HG03139 (cell line): ENCODE results near the gene ZSCAN25.
"Not testable (repeated sequence)": the region's sequence is repeated elsewhere in the genome, so short reads cannot be mapped to it uniquely, and the experiment has no call there.

ENCODE experiments used
- ATAC-seq: cut with Tn5 transposase; IDR thresholded peaks from one replicate; pipeline ENCODE4 v1.9.1; 2021; ENCODE audit not compliant: unreplicated experiment

ZSCAN25 gene

DNA sequence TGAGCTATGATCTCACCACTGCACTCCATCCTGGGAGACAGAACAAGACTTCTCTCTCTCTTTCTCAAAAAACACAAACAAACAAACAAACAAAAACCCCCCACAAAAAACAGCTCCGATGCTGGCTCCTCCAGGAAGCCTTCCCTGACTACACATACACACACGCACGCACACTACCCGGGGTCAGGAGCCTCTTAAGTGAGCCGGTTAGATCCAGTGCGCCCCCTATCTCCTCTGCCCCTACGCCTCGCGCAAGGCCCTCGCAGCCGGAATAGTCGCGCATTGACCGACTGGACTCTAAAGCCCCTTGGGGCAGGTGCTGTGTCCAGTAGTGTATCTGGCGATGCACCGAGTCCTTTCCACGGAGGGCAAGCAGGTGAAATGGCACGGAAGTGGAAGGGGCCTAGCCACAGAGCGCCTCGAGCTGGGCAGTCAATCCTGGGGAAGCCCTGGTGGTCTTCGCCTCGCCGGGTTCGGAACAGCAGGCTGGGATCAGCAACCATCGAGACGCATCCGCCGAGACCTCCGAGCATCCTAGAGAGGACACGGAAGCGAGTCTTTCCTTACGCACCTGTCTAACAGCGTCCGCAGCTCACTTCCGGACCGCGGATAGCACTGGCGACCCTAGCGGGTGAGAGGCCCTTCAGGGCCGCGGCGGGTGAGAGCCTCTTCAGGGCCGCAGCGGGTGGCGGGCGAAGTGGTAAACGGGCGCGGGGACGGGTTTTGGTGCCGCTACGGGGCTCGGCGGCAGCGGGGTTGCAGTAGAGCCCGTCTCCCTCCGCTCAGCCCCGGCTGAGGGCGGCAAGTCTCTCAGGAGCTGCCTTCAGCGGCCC is at the start of gene ZSCAN25:
Gene ZSCAN25 (plus strand): TSS at position 588 of the 833 bp plus-strand sequence. CDS start 2,661 bp downstream, outside the sequence.
- ATAC-seq = peak; percentile 96

DNA sequence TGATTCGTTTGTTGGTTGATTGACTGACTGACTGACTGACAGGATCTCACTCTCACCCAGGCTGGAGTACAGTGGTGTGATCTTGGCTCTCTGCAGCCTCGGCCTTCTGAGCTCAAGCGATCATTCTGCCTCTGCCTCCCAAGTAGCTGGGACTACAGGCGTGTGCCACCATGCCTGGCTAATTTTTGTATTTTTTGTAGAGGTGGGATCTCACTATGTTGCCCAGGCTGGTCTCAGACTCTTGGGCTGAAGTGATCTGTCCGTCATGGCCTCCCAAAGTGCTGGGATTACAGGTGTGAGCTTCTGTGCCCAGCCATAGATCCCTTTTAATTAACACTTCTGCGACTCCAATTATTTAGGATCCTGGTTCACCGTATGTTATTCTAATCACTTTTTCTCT is 48.0 kb upstream of the ZSCAN25 start:
- ATAC-seq = not testable (repeated sequence)

DNA sequence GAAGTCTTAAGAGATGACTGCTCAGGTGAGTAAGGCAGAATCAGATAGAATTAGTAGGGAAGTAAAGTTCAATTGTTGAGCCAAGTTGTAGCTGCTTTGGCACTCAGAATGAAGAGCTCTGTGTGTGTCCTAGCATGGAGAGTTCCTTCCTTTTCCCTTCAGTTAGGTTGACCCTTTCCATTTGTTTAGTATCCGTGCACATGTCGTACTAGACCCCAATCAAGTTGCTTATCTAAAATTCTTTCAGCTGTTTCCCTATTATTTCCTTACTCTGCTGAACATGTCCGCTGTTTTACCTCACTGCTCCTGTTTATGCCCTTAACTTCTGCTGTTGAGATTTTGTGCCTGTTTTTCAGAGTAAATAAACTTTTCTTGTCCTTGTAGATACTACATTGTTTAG is 45.0 kb upstream of the ZSCAN25 start:
- ATAC-seq = no peak

DNA sequence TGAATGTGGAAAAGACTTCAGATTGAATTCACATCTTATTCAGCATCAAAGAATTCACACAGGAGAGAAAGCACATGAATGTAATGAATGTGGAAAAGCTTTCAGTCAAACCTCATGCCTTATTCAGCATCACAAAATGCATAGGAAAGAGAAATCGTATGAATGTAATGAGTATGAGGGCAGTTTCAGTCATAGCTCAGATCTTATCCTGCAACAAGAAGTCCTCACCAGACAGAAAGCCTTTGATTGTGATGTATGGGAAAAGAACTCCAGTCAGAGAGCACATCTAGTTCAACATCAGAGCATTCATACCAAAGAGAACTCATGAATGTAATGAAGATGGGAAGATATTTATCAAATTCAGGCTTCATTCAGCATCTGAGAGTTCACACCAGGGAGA is 43.5 kb upstream of the ZSCAN25 start:
- no peak for ATAC-seq

DNA sequence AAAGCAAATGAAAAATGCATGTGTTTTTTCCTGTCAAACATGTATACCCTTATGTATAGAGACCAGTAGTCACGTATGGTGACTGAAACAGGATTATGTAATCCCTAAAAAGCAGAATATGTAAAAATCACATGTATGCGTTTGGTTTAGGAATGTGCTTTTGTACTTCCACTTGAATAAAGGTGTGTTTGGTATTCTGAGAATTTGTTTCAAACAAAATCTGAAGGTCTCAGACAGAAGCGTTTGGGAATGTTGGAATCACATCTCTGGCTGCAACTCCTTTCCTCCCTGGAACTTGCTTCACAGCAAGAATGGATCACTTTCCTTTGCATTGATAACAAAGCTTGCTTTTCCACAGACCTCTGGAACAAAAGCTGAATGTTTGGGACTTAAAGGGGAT is 40.5 kb upstream of the ZSCAN25 start:
- no peak for ATAC-seq

DNA sequence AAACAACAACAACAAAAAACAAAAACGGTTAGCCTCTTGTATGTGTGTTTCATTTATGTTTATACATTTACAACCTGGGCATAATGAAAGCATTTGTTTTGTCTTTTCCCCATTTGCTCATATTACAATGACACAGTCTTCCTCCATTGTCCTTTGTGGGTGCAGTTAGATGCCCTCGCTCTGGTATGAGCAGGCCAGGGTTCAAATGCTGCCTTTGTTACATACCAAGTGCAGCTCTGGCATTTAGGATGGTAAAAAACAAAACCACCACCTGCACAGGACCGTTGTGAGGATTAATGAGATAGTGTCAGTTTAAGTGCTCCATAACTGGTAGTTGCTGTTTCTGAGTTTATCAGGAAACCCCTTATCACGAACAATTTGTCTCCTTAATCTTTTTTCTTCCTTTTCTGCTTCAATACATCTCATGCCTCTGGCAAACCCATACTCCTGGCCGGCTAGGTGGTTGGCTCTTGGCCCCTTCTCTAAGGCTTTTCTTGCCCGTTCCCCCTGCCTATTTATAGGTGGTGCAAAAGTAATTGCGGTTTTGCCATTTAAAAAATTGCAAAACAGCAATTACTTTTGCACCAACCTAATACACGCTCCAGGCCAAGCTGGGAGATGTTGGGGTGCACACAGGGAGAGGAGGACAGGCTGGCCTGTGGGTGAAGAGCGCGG is 37.3 kb upstream of the ZSCAN25 start:
- no peak for ATAC-seq

DNA sequence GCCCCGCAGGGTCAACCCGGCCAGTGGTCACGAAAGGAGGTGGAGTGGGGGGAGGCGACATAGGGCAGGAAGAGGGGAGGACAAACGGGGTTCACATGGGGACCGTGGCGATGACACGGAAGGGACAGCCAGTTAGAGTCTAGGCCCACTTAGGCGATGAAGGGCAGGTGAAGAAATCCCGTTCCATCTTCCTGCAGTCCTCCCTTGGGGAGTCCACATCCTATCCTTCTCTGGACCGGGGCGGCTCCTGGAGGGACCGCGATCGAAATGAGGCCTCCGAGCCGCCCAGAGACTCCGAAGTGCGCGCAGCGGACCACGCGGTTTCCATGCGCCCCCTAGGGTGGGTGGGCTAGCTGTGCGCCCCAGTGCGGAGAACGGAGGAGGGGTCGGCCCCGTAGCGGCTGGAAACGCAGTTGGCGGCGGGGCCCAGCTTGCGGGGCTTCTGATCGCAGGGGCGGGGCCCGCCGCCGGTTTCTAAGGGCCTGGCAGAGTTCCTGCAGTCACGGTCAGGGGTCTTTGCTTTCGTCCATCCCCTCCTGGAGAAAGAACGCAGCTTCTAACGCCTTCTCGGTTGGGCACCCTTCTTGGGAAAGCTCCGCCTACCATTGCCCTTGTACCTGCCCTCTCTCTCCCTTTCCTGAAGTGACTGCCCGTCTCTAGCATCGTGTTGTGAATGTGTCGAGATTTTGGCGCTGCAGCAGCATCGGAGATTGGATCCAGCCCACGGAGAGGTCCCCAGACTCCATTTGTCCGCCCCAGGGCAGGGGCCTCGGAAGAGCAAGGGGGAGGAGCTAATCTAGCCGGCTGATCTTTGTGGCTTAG is 36.6 kb upstream of the ZSCAN25 start:
- no peak for ATAC-seq

DNA sequence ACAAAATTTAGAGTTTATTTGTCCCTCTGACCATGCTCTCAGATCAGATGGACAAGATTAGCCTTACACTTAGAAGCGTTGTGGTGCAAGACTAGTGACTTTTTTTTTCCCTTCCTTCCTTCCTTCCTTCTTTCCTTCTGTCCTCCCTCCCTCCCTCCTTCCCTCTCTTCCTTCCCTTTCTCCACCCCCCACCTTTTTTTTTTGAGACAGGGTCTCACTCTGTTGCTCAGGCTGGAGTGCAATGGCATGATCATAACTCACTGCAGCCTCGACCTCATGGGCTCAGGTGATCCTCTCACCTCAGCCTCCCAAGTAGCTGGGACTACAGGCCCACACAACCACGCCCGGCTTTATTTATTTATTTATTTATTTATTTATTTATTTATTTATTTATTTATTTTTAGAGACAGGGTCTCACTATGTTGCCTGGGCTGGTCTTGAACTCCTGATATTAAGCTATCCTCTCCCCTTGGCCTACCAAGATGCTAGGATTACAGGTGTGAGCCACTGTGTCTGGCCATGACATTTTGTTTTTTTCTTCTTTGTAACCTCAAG is 35.9 kb upstream of the ZSCAN25 start:
- ATAC-seq = not testable (repeated sequence)

DNA sequence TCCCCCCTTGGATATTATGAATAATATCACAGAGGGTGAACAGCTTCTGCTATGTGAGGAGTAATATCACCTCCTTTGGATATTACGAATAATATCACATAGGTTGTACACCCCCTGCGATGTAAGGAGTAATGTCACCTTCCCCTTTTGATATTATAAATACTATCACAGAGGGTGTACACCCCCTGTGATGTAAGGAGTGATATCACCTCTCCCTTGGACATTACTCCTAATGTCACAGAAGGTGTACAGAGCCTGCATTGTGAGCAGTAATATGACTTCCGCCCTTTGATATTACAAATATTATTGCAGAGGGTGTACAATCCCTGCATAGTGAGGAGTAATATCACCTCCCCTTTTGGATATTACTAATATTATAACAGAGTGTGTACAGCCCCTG is 27.9 kb upstream of the ZSCAN25 start:
- ATAC-seq = no peak

DNA sequence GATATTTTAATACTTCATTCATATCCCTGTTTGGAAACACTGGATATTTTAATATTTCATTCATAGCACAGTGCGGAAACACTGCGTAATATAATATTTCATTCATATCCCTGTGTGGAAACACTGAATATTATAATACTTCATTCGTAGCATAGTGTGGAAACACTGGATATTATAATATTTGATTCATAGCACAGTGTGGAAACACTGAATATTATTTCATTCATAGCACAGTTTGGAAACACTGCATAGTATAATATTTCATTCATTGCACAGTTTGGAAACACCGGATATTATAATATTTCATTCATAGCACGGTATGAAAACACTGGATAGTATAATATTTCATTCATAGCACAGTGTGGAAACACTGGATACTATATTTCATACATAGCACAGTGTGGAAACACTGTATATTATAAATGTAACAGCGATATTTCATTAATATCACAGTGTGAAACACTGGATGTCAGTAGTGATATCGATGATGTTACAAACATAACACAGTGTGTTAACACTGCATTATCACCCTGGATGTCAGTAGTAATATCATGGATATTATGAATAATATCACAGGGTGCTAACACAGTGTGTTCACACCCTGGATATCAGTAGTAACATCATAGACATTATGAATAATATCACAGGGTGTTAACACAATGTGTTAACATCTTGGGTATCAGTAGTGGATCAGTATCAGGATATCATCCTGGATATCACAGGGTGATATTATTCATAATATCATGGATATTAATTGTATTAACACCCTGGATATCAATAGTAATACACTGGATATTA is 21.6 kb upstream of the ZSCAN25 start:
- ATAC-seq = no peak

DNA sequence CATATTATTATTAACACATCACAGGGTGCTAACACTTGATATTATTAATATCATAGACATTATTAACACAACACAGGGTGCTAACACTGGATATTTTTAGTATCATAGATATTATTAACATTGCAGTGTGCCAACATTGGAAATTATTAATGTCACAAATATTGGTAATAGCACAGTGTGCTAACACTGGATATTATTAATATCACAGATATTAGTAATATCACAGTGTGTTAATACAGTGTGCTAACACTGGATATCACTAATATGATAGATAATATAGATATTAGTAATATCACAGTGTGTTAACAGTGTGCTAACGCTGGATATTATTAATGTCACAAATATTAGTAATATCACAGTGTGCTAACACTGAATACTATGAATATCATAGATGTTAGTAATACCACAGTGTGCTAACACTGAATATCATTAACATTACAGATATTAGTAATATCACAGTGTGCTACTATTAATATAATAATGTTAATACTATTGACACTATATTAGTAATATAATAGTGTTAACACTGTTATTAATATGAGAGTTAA is 20.3 kb upstream of the ZSCAN25 start:
- no peak for ATAC-seq

DNA sequence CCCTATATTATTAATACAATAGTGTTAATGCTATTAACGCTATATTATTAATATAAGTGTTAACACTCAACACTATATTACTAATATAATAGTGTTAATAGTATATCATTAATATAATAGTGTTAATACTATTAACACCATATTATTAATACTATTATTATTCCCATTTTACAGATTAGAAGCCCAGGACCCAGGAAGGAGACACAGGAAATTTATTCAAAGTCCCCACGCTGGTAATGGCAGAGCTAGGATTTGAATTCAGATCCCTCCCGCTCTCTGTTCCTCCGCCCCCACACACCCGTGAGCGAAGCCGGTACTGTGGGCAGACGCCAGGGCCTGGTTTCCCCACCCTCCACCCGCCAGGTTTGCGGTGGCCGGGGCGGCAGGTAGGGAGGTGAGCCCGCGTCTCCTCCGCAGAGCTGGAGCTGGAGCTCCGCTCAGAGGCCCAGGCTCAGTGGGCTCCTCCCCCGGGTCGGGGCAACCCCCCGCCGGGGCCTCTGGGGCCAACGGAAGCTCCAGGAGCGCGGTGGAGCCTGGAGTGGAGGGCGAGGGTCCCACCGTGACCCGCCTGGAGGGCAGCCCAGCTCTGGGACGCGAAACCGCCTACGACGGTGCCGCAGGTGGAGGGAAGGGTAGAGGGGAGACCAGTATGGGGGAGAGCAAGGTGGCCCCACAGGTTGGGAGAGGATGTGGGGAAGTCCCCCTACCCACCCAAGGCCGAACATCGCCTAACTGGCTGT is 18.8 kb upstream of the ZSCAN25 start, which contains the start of gene TMEM225B:
Gene TMEM225B (plus strand): TSS at position 506 of the 740 bp plus-strand sequence. CDS start 6,122 bp downstream, outside the sequence.
- no peak for ATAC-seq

DNA sequence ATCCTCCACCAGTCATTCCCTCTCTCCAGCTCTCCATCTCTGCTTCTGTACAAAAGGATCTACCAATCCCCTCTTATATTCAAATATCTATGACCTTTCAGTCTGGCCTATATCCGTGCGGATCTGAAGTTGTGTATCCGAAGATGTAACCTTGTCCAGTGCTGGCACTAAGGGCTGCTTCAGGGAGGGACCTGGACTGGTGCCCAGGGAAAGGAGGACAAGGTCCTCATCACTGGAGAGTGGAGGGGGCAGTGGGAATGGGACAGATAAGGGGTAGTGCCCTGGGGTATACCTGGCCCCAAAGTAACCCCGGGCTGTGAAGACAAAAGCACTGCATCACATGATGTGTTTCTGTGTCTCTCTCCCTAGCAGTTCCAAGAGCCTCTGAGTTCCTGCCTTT is 16.9 kb upstream of the ZSCAN25 start:
- ATAC-seq = no peak

DNA sequence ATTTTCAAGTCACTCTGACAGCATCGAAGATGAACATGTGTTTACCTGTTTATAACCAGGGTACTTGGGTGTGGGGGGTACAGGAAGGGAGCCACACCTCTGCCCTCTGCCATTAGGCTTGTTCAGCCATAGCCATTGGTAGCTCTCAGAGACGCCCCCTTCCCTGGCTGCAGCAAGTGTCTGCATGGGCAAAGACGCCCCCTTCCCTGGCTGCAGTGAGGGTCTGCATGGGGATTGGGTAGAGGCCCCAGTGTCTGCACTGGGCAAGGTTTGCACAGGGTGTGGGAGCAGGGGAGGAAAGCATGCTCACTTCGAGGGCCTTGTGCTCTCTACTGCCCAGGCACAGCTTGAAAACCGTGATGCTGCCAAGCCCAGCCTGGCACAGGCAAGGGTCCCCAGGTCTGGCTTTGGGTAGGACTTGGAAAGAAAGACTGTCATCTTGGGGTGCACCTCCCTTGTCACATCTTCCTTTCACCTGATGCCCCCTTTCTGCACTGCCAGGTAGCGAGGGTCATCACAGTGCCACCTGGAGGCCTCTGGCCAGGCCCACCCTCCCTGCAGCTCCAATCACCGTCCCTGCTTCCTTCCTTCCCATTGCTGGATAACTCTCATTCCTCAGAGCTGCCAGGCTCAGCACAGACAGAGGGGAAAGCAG is 15.0 kb upstream of the ZSCAN25 start:
- no peak for ATAC-seq

DNA sequence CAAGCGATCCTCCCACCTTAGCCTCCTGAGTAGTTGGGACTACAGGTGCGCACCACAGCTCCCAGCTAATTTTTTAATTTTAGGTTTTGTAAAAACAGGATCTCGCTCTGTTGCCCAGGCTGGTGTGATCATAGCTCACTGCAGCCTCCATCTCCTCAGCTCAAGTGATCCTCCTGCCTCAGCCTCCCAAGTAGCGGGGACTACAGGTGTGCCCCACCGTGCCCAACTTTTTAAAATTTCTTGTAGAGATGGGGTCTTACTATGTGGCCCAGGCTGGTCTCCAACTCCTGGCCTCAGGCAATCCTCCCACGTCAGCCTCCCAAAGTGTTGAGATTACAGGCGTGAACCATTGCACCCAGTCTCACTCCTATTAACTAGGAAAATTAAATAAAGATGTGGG is 11.2 kb upstream of the ZSCAN25 start:
- ATAC-seq = no peak

DNA sequence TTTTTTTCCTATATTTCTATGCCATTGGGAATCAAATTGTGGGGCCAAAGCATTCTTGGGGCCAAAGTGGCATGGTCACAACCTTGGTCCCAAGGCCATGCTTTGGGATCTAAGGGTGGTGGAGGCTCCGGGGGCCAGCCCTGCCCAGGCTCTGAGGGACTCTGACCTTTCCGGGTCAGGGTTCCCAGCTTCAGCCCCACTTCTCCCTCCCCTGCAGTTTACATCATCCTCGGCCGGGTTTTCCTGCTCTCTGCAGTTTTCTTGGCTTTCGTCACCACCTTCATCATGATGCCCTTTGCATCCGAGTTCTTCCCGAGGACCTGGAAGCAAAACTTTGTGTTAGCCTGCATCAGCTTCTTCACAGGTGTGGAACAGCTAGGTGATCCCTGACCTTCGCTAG is 10.2 kb upstream of the ZSCAN25 start:
- ATAC-seq = no peak

DNA sequence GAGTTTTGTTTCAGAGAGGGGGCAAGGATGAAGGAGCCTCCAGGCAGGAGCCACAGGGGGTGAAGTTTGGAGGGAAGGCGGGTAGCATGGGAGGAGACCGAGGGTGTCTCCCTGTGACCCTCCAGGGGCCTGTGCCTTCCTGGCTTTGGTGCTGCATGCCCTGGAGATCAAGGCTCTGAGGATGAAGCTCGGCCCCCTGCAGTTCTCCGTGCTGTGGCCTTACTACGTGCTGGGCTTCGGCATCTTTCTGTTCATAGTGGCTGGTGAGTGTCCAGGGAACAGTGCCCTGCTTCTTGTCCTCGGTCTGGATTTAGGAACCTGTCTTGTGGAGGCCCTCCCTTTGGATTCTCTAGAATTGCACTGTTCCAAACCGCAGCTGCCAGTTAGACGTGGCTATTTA is 9.2 kb upstream of the ZSCAN25 start:
- no peak for ATAC-seq

DNA sequence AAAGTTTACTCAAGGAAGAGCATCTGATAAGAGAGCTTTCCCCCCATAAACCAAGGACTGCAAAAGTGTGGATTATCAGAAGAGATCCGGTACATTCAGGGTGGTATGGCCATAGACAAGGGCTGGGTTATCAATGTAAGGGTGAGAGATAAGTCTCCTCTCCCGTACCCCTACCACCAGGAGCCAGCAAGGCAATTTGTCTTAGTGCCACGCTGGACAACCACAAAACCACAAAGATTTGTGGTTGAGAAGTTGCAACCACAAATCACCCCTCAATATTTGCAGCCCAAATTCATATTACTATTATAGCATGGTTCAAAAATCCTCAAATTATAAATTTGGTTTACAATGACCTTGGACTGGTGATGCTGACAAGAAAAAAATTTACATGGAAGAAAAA is 2.3 kb upstream of the ZSCAN25 start:
- no peak for ATAC-seq

DNA sequence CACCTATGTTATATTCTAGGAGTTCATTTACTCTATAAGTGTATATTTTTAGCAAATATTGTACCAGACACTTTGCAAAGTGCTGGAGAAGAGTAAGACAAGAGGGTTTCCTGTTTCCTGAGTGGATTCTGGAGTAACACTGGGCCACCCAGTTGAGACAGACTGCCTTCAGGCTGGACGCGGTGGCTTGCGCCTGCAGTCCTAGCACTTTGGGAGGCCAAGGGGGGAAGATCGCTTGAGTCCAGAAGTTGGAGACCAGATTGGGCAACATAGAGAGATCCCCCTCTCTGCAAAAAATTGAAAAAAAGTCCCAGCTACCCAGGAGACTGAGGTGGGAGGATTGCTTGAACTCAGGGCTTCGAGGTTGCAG is 772 bp upstream of the ZSCAN25 start:
- no peak for ATAC-seq
